ENCODE measurements around the gene MSANTD2. TPM values are rescaled to one million over a fixed set of nuclear protein-coding genes. Genes with fewer than 3 reads are reported as not detected.
A peak's percentile ranks its signal among the peaks of the same experiment; 100 is the strongest.

Gene MSANTD2
- total RNA-seq: 1 to 10 TPM; 2.4 to 4.6 (median 3.1) TPM
- 10 to 100 TPM in 1 of 2 donors, 1 to 10 TPM in 1; 3.5 to 15.9 TPM for polyA plus RNA-seq
- long read RNA-seq, donor 1, partial matches to known transcripts: 0 of 5 reads
- long read RNA-seq, donor 1, other reads (novel, unspliced or antisense): 3 of 5 reads
- long read RNA-seq, donor 2, partial matches to known transcripts: 0 of 6 reads
- long read RNA-seq, donor 2, other reads (novel, unspliced or antisense): 0 of 6 reads
- long read RNA-seq, donor 3, partial matches to known transcripts: 0 of 2 reads
- long read RNA-seq, donor 3, other reads (novel, unspliced or antisense): 2 of 2 reads

DNA sequence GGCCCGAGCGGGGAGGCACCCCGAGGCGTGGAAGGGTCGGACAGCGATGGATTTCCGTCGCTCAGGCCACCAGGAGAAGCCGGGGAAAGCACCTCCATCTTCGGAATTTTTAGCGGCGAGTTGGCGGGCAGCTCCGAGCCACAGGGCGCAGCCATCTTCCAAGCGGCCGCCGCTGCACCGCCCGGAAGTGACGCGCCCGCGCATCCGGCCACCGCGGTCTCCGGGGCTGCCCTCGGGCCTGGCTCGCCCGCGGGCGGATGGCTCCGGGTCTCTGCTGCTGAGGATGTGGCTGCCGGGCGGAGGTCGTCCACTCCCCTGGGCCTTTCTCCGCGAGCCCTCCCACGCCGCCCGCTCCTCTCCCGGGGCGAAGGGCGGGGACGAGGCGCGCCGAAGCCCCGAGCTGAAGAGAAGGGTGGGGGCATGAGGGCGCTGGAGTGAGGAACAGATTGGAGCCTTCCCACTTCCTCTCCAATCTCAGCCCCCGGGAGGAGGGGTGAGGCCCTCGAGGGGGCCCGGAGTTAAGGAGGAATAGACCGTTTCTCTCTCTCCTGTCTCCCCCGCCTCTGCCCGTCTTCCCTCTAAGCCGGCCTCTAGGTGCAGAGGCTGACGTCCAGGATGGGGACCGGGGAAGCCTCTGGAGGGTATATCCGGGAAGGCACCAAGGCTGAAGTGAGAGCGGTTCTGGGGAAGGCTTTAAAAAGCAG lies at the start of gene MSANTD2:
MSANTD2 (minus strand) TSS at position 181 of the 704 bp plus-strand sequence; CDS start at position 155, 26 bp downstream.
- DNase-seq: peak; percentile 83 to 86
- intact Hi-C loops (cut with DNase I): loop anchor here in 3 of 10 donors (2.0 to 5.0 kb wide), 4 partner anchors 36 to 38 kb away; partner anchors contain the start of gene ESAM (in 1 of the 3)

DNA sequence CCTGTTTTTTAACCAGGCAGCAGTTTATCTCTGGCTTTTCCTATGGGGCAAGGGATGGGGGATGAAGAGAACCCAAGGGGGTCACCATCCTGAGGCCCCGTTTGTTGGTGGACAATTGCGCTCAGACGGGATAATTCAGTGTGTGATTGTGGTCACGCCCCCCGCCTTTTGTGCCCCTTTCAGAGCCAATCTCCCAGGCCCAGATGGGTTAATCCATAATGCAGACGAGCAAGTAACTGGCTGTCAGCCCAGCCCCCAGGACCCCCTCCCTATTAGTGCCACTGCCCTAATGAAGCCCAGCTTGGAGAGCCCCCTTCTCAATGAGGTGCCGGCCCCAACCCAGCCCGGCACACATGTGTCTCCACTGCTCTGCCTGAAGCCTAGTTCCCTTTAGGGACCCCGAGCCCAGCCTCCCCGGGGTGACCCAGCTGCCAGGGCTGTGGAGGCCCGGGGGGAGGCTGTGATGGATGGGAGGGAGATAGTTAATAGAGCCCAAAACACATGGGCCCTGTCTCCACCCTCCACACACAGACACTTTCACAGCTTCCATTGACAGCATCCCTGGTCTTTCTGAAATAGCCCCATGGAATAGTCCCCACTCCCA lies 46.0 kb upstream of the MSANTD2 start:
- Histone ChIP-seq H3K4me1 (peaks cover 0 to 9% (median 7%) of the 10 kb centered on the region in 9 donors), H3K4me3 (no peak overlapping the region), H3K36me3 (no peaks in the 10 kb centered on the region), H3K9me3 (no peaks in the 10 kb centered on the region), H3K27me3 (peaks cover 38 to 100% (median 97%) of the 10 kb centered on the region in 7 donors), H3K27ac (no peak overlapping the region)
- intact Hi-C loops (cut with DNase I): no loop called here
- DNase-seq: no peak
- TF ChIP-seq, protein P1, sequence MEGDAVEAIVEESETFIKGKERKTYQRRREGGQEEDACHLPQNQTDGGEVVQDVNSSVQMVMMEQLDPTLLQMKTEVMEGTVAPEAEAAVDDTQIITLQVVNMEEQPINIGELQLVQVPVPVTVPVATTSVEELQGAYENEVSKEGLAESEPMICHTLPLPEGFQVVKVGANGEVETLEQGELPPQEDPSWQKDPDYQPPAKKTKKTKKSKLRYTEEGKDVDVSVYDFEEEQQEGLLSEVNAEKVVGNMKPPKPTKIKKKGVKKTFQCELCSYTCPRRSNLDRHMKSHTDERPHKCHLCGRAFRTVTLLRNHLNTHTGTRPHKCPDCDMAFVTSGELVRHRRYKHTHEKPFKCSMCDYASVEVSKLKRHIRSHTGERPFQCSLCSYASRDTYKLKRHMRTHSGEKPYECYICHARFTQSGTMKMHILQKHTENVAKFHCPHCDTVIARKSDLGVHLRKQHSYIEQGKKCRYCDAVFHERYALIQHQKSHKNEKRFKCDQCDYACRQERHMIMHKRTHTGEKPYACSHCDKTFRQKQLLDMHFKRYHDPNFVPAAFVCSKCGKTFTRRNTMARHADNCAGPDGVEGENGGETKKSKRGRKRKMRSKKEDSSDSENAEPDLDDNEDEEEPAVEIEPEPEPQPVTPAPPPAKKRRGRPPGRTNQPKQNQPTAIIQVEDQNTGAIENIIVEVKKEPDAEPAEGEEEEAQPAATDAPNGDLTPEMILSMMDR (IDR thresholded peaks at IDR 0.05): no peak
- WGBS, 2 donors: 9 to 13% methylated on average over 11 of the region's 11 CpGs
- ATAC-seq: no peak

More for the DNA sequence above, at the start of gene MSANTD2:
- Histone ChIP-seq H3K27ac (peak within 1 kb of the TSS; percentile 94 to 100 (median 98)), H3K36me3 (peaks cover 0 to 5% (median 0%) of the 10 kb centered on the region in 9 donors), H3K4me3 (peak within 1 kb of the TSS; percentile 65 to 93 (median 84)), H3K9me3 (no peaks in the 10 kb centered on the region), H3K4me1 (peaks cover 5 to 37% (median 33%) of the 10 kb centered on the region in 9 donors), H3K27me3 (peaks cover 0 to 4% (median 0%) of the 10 kb centered on the region in 7 donors)
- peak; percentile 96 to 99 (median 98) for ATAC-seq
- TF ChIP-seq, protein P1 (IDR thresholded peaks at IDR 0.05): no peak
- 0% methylated on average over 51 to 62 of the region's 62 CpGs for whole genome bisulfite sequencing, 2 donors

DNA sequence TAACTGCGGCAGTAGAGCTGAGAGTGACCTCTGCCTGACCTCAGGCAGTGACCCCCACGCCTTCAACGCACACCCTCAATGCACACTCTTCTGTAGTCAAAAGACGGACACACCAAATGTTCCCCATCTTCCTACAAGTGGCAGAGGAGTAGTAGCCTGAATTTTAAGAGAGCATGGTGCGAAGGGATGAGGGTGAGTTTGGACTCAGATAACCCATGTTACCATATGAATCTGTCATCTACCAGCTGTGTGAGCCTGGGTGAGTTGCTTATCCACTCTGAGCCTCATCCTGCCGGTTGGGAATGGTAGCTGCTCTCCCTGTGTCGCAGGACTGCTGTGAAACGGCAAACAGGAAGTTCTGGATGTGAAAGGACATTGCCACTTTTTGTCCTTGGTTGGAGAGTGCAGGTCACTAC lies 44.5 kb upstream of the MSANTD2 start:
- Histone ChIP-seq H3K36me3 (no peaks in the 10 kb centered on the region), H3K27ac (no peak overlapping the region), H3K4me1 (peaks cover under 1 to 14% (median 10%) of the 10 kb centered on the region in 9 donors), H3K27me3 (peaks cover 45 to 100% (median 100%) of the 10 kb centered on the region in 7 donors), H3K4me3 (no peak overlapping the region), H3K9me3 (no peaks in the 10 kb centered on the region)
- no peak for DNase-seq
- TF ChIP-seq, protein P1 (IDR thresholded peaks at IDR 0.05): no peak
- intact Hi-C loops (cut with DNase I): no loop called here
- 11 to 15% methylated on average over 8 of the region's 8 CpGs for whole genome bisulfite sequencing, 2 donors
- ATAC-seq: no peak

DNA sequence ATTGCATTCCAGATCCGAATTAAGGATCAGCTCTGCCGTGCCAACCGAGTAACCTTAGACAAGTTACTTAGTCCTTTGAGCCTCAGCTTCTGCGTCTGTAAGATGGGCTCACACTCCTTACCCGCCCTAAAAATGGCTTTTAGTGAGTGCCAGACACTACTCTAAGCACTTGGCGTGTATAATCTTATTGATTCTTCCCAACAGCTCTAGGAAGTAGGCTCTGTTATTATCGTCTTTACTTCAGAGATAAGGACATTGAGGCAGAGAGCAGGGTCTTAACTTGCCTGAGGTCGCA lies 43.4 kb upstream of the MSANTD2 start:
- WGBS, 2 donors: 8 to 11% methylated on average over 8 of the region's 8 CpGs
- Histone ChIP-seq H3K4me3 (no peak overlapping the region), H3K4me1 (peaks cover 7 to 23% (median 19%) of the 10 kb centered on the region in 9 donors), H3K9me3 (no peaks in the 10 kb centered on the region), H3K27ac (no peak overlapping the region), H3K27me3 (peaks cover 56 to 100% (median 100%) of the 10 kb centered on the region in 7 donors), H3K36me3 (no peaks in the 10 kb centered on the region)
- TF ChIP-seq, protein P1 (IDR thresholded peaks at IDR 0.05): no peak
- intact Hi-C loops (cut with DNase I): no loop called here
- no peak for ATAC-seq
- no peak for DNase-seq
